HG03521 (cell line): Measurements from ENCODE around the gene ORC5.

Experiments
- ATAC-seq: cut with Tn5 transposase; IDR thresholded peaks from one replicate; pipeline ENCODE4 v1.9.1; 2021; ENCODE audit warnings: mild to moderate bottlenecking, moderate library complexity; ENCODE audit not compliant: unreplicated experiment

The ORC5 gene

GRCh38 chr7:104133238-104133637, 74.6 kb downstream of the ORC5 start:
- ATAC-seq, result no peak

- no peak for ATAC-seq
Observed at GRCh38 chr7:104130726-104131125, 77.1 kb downstream of the ORC5 start.

- ATAC-seq, result no peak
Observed at GRCh38 chr7:104127204-104127603, 80.6 kb downstream of the ORC5 start.

- ATAC-seq, result no peak
Observed at GRCh38 chr7:104126411-104126841, 81.4 kb downstream of the ORC5 start.

GRCh38 chr7:104124893-104125477, 82.8 kb downstream of the ORC5 start:
- no peak for ATAC-seq

- no peak for ATAC-seq
Observed at GRCh38 chr7:104124469-104124868, 83.3 kb downstream of the ORC5 start.

GRCh38 chr7:104123786-104124185, 84.0 kb downstream of the ORC5 start:
- no peak for ATAC-seq

GRCh38 chr7:104113788-104114187, 94.0 kb downstream of the ORC5 start:
- ATAC-seq, result no peak

GRCh38 chr7:104112623-104113022, 95.2 kb downstream of the ORC5 start:
- no peak for ATAC-seq

GRCh38 chr7:104111271-104111670, 96.5 kb downstream of the ORC5 start:
- no peak for ATAC-seq

GRCh38 chr7:104106108-104106905, 101.5 kb downstream of the ORC5 start:
- no peak for ATAC-seq

GRCh38 chr7:104098890-104099289, 108.9 kb downstream of the ORC5 start:
- no peak for ATAC-seq

- no peak for ATAC-seq
Observed at GRCh38 chr7:104096683-104097082, 111.1 kb downstream of the ORC5 start.

GRCh38 chr7:104093127-104093526, 114.7 kb downstream of the ORC5 start:
- ATAC-seq, result no peak

GRCh38 chr7:104091242-104091641, 116.6 kb downstream of the ORC5 start:
- ATAC-seq, result no peak

GRCh38 chr7:104089612-104090011, 118.2 kb downstream of the ORC5 start:
- ATAC-seq, result no peak

- ATAC-seq, result no peak
Observed at GRCh38 chr7:104089061-104089460, 118.8 kb downstream of the ORC5 start.
